ENCODE data around the gene WTAP.
"Not testable (repeated sequence)": the region's sequence is repeated elsewhere in the genome, so short reads cannot be mapped to it uniquely, and the experiment has no call there.

WTAP gene

GRCh38 chr6:159693894-159694545 lies 33.3 kb upstream of the WTAP start:
- peak; percentile 19 for DNase-seq (ENCODE audit: low read depth)

- no peak for DNase-seq (ENCODE audit: low read depth)
These were observed 31.3 kb upstream of the WTAP start for GRCh38 chr6:159695984-159696383.

DNA sequence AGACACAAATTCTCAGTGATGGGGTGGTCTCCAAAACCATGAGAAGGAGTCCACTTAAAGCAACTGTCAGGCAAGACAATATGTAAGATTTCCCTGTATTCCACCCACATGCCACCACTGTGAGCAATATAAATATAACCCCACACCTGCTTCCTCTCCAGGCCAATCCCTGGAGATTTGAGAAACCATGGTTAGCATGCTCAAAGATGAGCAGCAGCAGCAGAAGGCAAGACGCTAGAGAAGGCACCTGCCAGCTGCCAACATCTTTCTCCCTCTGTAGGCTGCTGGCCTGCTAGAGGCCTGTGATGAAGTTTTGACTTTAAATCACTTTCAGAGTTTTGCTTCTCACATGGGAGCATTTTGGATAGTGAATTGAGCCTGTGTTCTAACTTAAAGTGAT lies 26.3 kb upstream of the WTAP start:
- no peak for DNase-seq (ENCODE audit: low read depth)

DNA sequence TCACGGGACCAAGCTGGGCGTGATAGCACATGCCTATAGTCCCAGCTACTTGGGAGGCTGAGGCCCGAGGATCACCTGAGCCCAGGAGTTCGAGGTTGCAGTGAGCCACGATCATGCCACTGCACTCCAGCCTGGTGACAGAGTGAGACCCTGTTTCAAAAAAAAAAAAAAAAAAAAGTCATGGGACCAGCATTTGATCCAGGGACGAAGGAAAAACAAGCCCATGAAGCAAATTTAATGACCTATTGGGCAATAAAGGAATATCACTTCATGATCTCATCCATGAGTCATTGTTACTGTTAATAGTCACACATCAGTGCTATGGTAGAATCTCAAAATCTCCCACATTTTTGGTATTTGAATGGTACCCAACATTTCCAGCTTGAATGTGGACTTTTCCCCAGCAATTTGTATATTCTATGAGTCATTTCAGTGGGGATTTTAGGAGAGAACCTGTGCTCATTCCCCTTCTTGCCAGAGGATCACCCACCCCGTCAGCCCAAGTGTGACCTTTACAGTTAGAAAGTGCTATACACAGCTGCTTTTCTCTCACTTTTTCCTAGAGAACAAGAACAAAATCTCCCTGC lies 25.8 kb upstream of the WTAP start:
- no peak for DNase-seq (ENCODE audit: low read depth)

GRCh38 chr6:159710603-159711002 lies 16.7 kb upstream of the WTAP start:
- not testable (repeated sequence) for DNase-seq (ENCODE audit: low read depth)

GRCh38 chr6:159712389-159712788 lies 14.9 kb upstream of the WTAP start:
- not testable (repeated sequence) for DNase-seq (ENCODE audit: low read depth)

DNA sequence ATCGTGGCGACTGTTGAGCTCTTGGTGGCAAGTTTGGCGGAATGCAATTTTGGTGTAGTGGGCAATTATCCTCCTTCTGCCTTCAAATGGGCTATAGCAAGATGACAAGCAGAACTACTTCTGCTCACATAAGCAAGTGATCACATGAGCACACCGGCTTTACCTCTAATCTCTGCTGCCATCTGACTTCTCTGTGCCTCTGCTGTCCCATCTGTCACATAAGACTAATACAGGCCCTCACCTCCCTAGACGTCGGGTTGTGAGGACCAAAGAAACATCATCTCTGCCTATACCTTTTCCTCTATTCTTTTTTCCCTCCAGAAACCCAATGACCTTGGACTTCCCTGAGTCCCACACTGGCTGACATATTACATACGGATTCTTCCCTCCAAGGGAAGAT lies 13.3 kb upstream of the WTAP start:
- DNase-seq (ENCODE audit: low read depth) = no peak

GRCh38 chr6:159714404-159714803 lies 12.9 kb upstream of the WTAP start:
- DNase-seq (ENCODE audit: low read depth) = no peak

- no peak for DNase-seq (ENCODE audit: low read depth)
These were observed 12.1 kb upstream of the WTAP start for GRCh38 chr6:159715166-159715565.

GRCh38 chr6:159715605-159716004 lies 11.7 kb upstream of the WTAP start:
- no peak for DNase-seq (ENCODE audit: low read depth)

GRCh38 chr6:159716247-159717096 lies 10.8 kb upstream of the WTAP start:
- no peak for DNase-seq (ENCODE audit: low read depth)

- no peak for DNase-seq (ENCODE audit: low read depth)
These were observed 8.7 kb upstream of the WTAP start for GRCh38 chr6:159718634-159719033.

GRCh38 chr6:159719287-159719686 lies 8.0 kb upstream of the WTAP start:
- DNase-seq (ENCODE audit: low read depth) = no peak

DNA sequence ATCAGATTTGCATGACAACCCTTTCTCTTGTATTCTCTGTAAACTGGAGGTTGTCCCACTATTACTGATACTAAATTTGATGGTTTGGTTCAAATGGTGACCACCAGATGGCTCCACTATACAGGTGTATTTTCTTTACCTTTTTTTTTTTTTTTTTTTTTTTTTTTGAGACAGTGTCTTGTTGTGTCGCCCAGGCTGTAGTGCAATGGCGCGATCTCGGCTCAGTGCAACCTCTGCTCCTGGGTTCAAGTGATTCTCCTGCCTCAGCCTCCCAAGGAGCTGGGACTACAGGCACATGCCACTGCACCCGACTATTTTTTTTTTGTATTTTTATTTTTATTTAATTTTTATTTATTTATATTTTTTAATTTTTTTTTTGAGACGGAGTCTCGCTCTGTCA lies 6.6 kb upstream of the WTAP start:
- peak; percentile 35 for DNase-seq (ENCODE audit: low read depth)

DNA sequence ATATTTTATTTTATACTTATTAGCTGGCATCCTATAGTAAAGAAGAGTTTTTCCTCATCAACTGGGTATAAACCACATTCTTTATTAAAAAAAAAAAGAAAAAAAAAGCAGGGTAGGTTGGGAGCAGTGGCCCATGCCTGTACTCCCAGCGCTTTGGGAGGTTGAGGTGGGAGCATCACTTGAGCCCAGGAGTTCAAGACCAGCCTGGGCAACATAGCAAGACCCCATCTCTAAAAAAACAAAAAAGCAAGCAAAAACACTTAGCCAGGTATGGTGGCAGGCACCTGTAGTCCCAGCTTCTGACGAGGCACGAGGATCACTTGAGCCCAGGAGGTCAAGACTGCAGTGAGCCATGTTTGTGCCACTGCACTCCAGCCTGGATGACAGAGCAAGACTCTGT lies 5.3 kb upstream of the WTAP start:
- not testable (repeated sequence) for DNase-seq (ENCODE audit: low read depth)

DNA sequence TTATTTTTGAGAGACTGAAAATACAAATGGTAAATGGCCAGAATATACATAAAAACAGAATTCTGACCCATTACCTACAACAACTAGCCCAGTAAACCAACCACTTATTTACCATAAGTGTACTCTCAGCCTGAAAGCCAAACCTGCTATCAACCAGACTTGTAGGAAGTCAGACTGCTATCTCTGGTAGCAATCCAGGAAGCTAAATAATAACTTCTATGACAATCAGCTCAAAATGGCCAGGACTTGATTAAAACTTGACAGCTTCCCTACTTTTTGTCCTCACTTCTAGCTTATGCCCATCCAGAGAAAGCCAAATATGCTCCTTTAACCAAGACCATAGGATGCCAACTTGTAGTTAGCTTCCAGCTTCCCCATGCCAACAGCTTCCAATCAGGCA lies 4.7 kb upstream of the WTAP start:
- no peak for DNase-seq (ENCODE audit: low read depth)

- no peak for DNase-seq (ENCODE audit: low read depth)
These were observed 4.0 kb upstream of the WTAP start for GRCh38 chr6:159723259-159723658.

DNA sequence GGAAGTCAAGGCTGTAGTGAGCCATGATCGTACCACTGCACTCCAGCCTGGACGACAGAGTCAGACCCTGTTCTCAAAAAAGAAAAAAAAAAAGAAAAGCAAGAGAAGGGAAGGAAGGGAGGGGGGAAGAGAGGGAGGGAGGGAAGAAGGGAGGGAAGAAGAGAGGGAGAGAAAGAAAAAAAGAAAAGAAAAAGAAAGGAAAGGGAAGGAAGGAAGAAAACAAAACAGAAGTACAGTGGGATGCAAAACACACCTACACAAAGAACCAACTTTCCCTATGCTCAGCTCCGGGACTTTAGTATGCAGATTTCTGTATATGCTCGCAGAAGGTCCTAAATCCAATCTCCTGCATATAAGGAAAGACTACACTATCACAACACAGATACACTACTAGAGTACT lies 2.5 kb upstream of the WTAP start:
- no peak for DNase-seq (ENCODE audit: low read depth)

GRCh38 chr6:159725208-159725607 lies 2.1 kb upstream of the WTAP start:
- not testable (repeated sequence) for DNase-seq (ENCODE audit: low read depth)

GRCh38 chr6:159726255-159726917 lies 920 bp upstream of the WTAP start:
- DNase-seq (ENCODE audit: low read depth) = no peak

DNA sequence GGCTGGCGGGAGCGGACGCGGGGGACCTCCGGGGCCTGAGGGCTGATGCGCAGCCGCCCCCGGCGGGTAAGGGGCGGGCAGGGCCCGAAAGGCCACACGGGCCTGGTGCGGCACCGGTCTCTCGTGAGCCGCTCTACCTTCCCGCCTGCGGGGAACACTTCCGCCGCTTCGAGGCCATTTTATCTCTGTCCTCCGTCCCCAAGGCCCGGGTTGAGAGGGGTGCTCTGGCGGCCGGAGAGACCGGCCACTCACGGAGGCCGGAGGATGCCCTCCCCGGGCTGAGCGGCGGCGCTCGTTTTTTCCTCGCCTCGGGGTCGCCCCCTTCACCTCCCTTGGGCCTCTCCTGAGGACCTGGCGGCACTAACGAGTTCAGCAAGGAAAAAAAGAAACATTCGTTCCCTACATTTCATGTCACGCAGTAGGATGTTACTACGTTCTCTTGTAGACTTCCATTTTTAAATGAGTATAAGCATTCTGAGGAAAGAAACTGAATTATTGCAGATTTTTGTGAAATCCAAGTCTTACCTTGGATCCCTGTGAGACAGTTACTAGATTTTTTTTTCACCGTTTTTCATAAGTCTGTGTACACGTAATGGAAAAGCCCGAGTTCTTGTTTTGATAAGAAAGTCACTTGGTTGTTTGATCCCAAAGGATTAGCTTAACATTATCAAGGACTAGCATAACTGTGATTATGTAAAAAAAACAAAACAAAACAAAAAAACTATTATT lies 575 bp downstream of the WTAP start:
- no peak for DNase-seq (ENCODE audit: low read depth)

DNA sequence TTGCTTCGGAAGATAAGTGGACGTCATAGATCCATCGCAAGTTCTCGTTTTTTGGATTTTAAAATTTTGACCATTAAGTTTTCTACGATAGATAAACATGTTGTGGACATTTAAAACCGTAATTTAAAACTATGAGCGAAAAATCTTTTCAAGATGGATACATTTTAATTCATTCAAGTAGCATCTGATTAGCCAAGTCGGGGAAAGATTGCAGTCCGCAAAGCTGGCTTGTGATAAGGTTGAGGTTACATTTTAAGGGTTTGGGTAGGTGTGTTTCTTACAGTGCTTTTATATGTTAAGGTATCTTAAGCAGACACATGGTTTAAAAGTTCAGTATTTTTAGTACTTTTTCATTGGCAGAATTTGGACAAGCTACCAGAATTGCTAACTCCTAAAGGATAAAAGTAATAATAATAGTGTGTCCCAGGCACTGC lies 1.2 kb downstream of the WTAP start:
- DNase-seq (ENCODE audit: low read depth) = no peak
